Esophagus muscularis mucosa (tissue), 4 donors: ENCODE data around the gene TFCP2. TPM values are rescaled to one million over a fixed set of nuclear protein-coding genes. Genes with fewer than 3 reads are reported as not detected.

Experiments
- DNase-seq: peaks from one replicate; pipeline ENCODE4 v3.0.0-alpha.2; 2017; ENCODE audit errors: extremely low spot score
- H3K27ac ChIP-seq, 4 donors: fragments of 200-600 bp; sonication (generic); replicated peaks in 1 of 4; 1 replicate in 3 of 4; 2 replicates in 1 of 4; pipeline ENCODE4 v1.5.1; 2016 to 2019; ENCODE audit warnings: mild to moderate bottlenecking in 1 of 4
- H3K27me3 ChIP-seq, 4 donors: fragments of 200-600 bp; sonication (generic); one replicate each; pipeline versions ENCODE4 v1.5.1 to v1.6.0; 2016 to 2019
- H3K36me3 ChIP-seq, 4 donors: fragments of 200-600 bp; sonication (generic); one replicate each; pipeline ENCODE4 v1.5.1; 2016 to 2019
- H3K4me1 ChIP-seq, 4 donors: fragments of 200-600 bp; sonication (generic); one replicate each; pipeline ENCODE4 v1.5.1; 2016 to 2019
- H3K4me3 ChIP-seq, 4 donors: fragments of 200-600 bp; sonication (generic); 1 replicate in 2 of 4; 2 replicates in 2 of 4; pipeline ENCODE4 v1.5.1; 2016 to 2019; ENCODE audit warnings: mild to moderate bottlenecking in 4 of 4, moderate library complexity in 1 of 4
- H3K9me3 ChIP-seq, 4 donors: fragments of 200-600 bp; sonication (generic); 1 replicate in 3 of 4; 2 replicates in 1 of 4; pipeline ENCODE4 v1.5.1; 2016 to 2019
- CTCF ChIP-seq, 3 experiments: fragments of 200-600 bp in 2 of 3; fragments of 450-650 bp in 1 of 3; sonication (generic) in 2 of 3; IDR thresholded peaks; one replicate each; pipeline ENCODE4 v1.5.1; 2017 to 2019; ENCODE audit warnings: antibody characterized with exemption in 3 of 3, mild to moderate bottlenecking in 2 of 3, moderate library complexity in 1 of 3
- EP300 ChIP-seq: sonication (generic); formaldehyde crosslinking; IDR thresholded peaks from one replicate; pipeline ENCODE4 v1.6.1; 2017; ENCODE audit warnings: antibody characterized with exemption
- POLR2A ChIP-seq: fragments of 450-650 bp; IDR thresholded peaks from one replicate; pipeline ENCODE4 v1.6.1; 2017; ENCODE audit warnings: antibody characterized with exemption, moderate library complexity, mild to moderate bottlenecking, low read depth
- POLR2AphosphoS5 ChIP-seq, 2 donors: sonication (generic); formaldehyde crosslinking; IDR thresholded peaks; one replicate each; pipeline ENCODE4 v1.6.1; 2017; ENCODE audit warnings: antibody characterized with exemption in 2 of 2
- WGBS: methylation state at CpG from one replicate; pipeline ENCODE4 v1.1.5; 2018; 5-methylcytosine and 5-hydroxymethylcytosine counted together
- intact Hi-C: fragments of 100-400 bp; cut with DNase I; formaldehyde crosslinking; loops from one replicate; pipeline ENCODE4 v1.15.1; 2023
- total RNA-seq, 4 donors: library from RNA; depleted of rRNA; stranded (reverse); fragments of >200 nt; gene quantifications; one replicate each; pipeline versions ENCODE4 v1.1.0 to v1.2.1, GENCODE V29; 2016

TFCP2 gene
- total RNA-seq, 4 donors from 2014 or later = 11.3 to 16.2 (median 15.2) TPM

GRCh38 chr12:51128919-51129318, 44.0 kb downstream of the TFCP2 start:
- H3K4me1 ChIP-seq = peaks cover 0 to 8% (median 0%) of the 10 kb centered on the region in 4 donors
- intact Hi-C loops = no loop called here
- peaks cover 0 to 15% (median 10%) of the 10 kb centered on the region in 4 donors for H3K36me3 ChIP-seq
- no peak for TF ChIP-seq EP300
- no peak for TF ChIP-seq CTCF (IDR thresholded peaks at IDR 0.05)
- no peak for TF ChIP-seq POLR2A
- TF ChIP-seq POLR2AphosphoS5 (IDR thresholded peaks at IDR 0.05) = no peak
- no peak overlapping the region for H3K27ac ChIP-seq
- H3K9me3 ChIP-seq = no peaks in the 10 kb centered on the region
- 76% methylated on average over 3 of the region's 3 CpGs for WGBS
- no peaks in the 10 kb centered on the region for H3K27me3 ChIP-seq
- H3K4me3 ChIP-seq = no peak overlapping the region
- DNase-seq = no peak

- Histone ChIP-seq H3K27me3 (no peaks in the 10 kb centered on the region), H3K4me1 (peaks cover 0 to 8% (median 0%) of the 10 kb centered on the region in 4 donors), H3K36me3 (peaks cover 0 to 15% (median 10%) of the 10 kb centered on the region in 4 donors), H3K9me3 (no peaks in the 10 kb centered on the region), H3K27ac (no peak overlapping the region), H3K4me3 (no peak overlapping the region)
- 79% methylated on average over 2 of the region's 2 CpGs for WGBS
- TF ChIP-seq EP300 (no peak), CTCF (IDR thresholded peaks at IDR 0.05) (no peak), POLR2AphosphoS5 (IDR thresholded peaks at IDR 0.05) (no peak), POLR2A (no peak)
- intact Hi-C loops = no loop called here
- DNase-seq = no peak
These were observed 45.7 kb downstream of the TFCP2 start for GRCh38 chr12:51127050-51127729.

- Histone ChIP-seq H3K4me1 (peaks cover 0 to 8% (median 0%) of the 10 kb centered on the region in 4 donors), H3K9me3 (no peaks in the 10 kb centered on the region), H3K27ac (no peak overlapping the region), H3K36me3 (peaks cover 0 to 15% (median 10%) of the 10 kb centered on the region in 4 donors), H3K4me3 (no peak overlapping the region), H3K27me3 (no peaks in the 10 kb centered on the region)
- no peak for DNase-seq
- no peak for TF ChIP-seq EP300
- no peak for TF ChIP-seq POLR2A
- TF ChIP-seq POLR2AphosphoS5 (IDR thresholded peaks at IDR 0.05) = no peak
- no peak for TF ChIP-seq CTCF (IDR thresholded peaks at IDR 0.05)
- intact Hi-C loops = no loop called here
- WGBS = 98% methylated on average over 2 of the region's 2 CpGs
These were observed 46.6 kb downstream of the TFCP2 start for GRCh38 chr12:51126297-51126696.

- intact Hi-C loops = no loop called here
- Histone ChIP-seq H3K27ac (no peak overlapping the region), H3K9me3 (no peaks in the 10 kb centered on the region), H3K27me3 (no peaks in the 10 kb centered on the region), H3K4me1 (peaks cover 0 to 8% (median 0%) of the 10 kb centered on the region in 4 donors), H3K4me3 (no peak overlapping the region), H3K36me3 (peaks cover 0 to 12% (median 8%) of the 10 kb centered on the region in 4 donors)
- no peak for DNase-seq
- 95% methylated on average over 11 of the region's 14 CpGs for WGBS
- TF ChIP-seq POLR2AphosphoS5 (IDR thresholded peaks at IDR 0.05) = no peak
- TF ChIP-seq POLR2A = no peak
- TF ChIP-seq CTCF (IDR thresholded peaks at IDR 0.05) = no peak
These were observed 48.4 kb downstream of the TFCP2 start for GRCh38 chr12:51124504-51124903.

GRCh38 chr12:51122844-51123243, 50.1 kb downstream of the TFCP2 start:
- TF ChIP-seq POLR2AphosphoS5 (IDR thresholded peaks at IDR 0.05) (no peak), POLR2A (no peak), EP300 (no peak), CTCF (IDR thresholded peaks at IDR 0.05) (no peak)
- no peaks in the 10 kb centered on the region for H3K27me3 ChIP-seq
- DNase-seq = no peak
- H3K27ac ChIP-seq = no peak overlapping the region
- peaks cover 0 to 27% (median 13%) of the 10 kb centered on the region in 4 donors for H3K36me3 ChIP-seq
- H3K4me3 ChIP-seq = no peak overlapping the region
- no peaks in the 10 kb centered on the region for H3K9me3 ChIP-seq
- H3K4me1 ChIP-seq = peaks cover 0 to 8% (median 0%) of the 10 kb centered on the region in 4 donors
- intact Hi-C loops = no loop called here
